ENCODE measurements around the gene MKRN1.
"Not testable (repeated sequence)": the region's sequence is repeated elsewhere in the genome, so short reads cannot be mapped to it uniquely, and the experiment has no call there.

Gene MKRN1

DNA sequence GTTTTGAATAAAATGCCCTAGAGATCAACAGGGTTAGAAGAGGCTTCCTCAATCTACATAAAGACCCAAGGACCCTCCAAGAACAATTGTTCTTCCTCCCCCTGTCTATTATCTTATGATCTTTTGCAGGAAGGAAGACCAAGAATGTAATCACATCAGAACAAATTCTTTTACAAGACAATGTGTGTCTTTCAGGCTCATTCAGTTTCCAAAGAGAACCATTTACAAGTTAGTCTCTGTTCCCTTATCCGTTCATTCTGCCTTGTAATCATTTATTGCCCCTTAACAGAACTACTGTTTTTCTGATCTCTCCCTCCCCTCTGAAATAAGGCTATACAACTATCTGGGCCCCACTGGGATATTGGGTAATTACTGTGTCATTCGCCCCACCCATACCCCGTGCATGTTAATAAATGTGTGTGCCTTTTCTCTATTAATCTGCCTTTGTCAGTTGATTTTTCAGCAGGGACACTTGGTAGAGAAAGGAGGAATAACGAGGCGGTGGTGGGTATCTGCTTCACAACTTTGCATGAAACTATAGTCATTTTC lies 5.7 kb upstream of the MKRN1 start:
- DNase-seq (ENCODE audit: low read depth), result no peak

- no peak for DNase-seq (ENCODE audit: low read depth)
These were observed 5.2 kb upstream of the MKRN1 start for GRCh38 chr7:140484479-140484878.

GRCh38 chr7:140479739-140480084 lies 407 bp upstream of the MKRN1 start:
- no peak for DNase-seq (ENCODE audit: low read depth)

DNA sequence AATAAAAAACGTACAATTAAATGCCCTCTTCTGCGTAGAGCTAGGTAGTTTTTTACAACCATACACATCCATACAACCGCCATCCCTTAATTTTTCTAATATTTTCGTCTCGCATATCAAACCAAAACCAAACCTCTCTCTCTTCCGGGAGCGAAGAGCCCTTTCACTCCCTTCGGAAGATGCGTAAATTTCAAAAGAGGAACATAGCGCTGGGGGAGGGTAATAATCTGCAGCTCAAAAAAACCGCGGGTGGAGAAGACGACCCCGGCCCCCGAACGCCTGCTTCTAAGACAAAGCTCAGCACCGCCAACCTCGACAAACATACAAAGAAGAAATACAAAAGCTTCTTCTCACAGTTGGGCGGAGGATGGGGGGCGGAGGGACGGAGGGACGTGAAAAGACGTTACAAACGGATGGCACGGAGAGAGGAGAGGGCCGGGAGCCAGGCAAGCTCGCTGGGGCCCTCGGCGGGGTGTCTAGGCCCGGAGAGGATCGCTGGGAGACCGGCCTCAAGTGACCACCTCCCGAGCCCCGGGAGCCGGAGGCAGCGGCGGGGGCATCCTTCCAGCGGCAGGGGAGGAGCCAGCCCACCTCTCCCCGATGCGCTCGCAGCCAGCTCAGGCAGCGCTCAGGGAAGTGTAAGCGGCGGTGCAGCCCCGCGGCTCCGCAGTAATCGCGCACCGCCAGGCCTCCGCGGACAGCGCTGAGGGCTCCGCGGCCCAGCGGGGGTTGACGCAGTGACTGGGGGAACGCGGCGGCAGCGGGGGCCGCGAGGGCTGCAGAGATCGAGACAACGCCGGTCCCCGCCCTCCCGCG lies 851 bp downstream of the MKRN1 start:
- peak; percentile 1 for DNase-seq (ENCODE audit: low read depth)

DNA sequence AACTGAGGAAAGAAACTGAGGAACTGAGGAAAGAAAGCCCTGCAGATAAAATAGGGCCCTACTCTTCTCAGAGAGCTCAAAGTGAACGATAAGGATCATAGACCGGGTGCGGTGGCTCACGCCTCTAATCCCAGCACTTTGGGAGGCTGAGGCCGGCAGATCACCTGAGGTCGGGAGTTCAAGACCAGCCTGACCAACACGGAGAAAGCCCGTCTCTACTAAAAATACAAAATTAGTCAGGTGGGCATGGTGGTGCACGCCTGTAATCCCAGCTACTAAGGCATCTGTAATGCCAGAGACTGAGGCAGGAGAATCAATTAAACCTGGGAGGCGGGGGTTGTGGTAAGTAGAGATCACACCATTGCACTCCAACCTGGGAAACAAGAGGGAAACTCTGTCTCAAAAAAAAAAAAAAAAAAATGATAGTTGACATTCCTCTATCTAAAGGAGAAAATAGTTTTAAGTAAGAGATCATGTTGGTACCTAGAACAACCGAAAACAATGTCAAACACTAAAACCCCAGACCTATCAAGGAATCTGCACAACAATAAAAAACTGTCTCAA lies 2.5 kb downstream of the MKRN1 start:
- no peak for DNase-seq (ENCODE audit: low read depth)

GRCh38 chr7:140475747-140476333 lies 3.5 kb downstream of the MKRN1 start:
- DNase-seq (ENCODE audit: low read depth), result no peak

DNA sequence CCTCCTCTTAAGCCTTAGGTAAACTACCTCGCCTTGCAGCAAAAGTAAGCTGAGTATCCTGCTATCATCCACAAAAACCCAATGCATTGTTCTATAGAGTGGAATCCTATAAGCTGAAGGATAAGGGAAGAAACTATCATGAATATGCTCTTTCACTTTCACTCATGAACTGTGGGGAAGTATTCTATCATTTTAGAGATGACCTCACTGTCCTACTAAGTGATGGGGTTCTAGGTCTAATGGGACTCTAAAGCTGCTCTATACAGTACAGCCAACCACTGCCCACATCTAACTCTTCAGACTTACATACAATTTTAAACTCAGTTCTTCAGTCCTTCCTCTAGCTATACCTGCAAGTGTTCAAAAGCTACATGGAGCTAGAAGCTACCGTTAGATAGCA lies 16.2 kb downstream of the MKRN1 start:
- DNase-seq (ENCODE audit: low read depth), result no peak

- no peak for DNase-seq (ENCODE audit: low read depth)
These were observed 20.4 kb downstream of the MKRN1 start for GRCh38 chr7:140458916-140459315.

GRCh38 chr7:140458201-140458600 lies 21.1 kb downstream of the MKRN1 start:
- DNase-seq (ENCODE audit: low read depth), result no peak

GRCh38 chr7:140456551-140457051 lies 22.7 kb downstream of the MKRN1 start:
- DNase-seq (ENCODE audit: low read depth), result no peak

GRCh38 chr7:140455743-140456142 lies 23.6 kb downstream of the MKRN1 start:
- no peak for DNase-seq (ENCODE audit: low read depth)

- DNase-seq (ENCODE audit: low read depth), result no peak
These were observed 24.7 kb downstream of the MKRN1 start for GRCh38 chr7:140454657-140455015.

GRCh38 chr7:140453785-140454656 lies 25.3 kb downstream of the MKRN1 start:
- DNase-seq (ENCODE audit: low read depth), result not testable (repeated sequence)

DNA sequence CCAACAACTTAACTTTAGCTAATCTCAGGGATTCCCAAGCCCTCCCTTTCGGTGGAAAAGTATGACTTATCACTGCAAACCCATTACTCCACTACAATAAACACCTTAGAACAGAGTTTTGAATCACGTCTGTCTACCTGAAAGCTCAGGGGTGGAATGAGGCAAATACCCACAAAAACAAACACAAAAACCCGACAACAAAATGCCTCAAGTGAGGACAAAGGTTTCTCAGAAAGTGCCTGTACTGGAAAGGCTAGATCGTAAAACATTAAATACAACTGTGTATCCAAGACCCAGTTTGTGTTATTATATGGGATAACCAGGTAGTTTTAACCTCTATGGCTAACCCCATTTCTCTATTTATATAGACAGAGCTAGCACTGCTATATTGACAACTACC lies 26.0 kb downstream of the MKRN1 start:
- DNase-seq (ENCODE audit: low read depth), result no peak

- no peak for DNase-seq (ENCODE audit: low read depth)
These were observed 27.6 kb downstream of the MKRN1 start for GRCh38 chr7:140451716-140452115.

GRCh38 chr7:140448781-140449480 lies 30.4 kb downstream of the MKRN1 start:
- no peak for DNase-seq (ENCODE audit: low read depth)

- no peak for DNase-seq (ENCODE audit: low read depth)
These were observed 31.5 kb downstream of the MKRN1 start for GRCh38 chr7:140447841-140448240.

DNA sequence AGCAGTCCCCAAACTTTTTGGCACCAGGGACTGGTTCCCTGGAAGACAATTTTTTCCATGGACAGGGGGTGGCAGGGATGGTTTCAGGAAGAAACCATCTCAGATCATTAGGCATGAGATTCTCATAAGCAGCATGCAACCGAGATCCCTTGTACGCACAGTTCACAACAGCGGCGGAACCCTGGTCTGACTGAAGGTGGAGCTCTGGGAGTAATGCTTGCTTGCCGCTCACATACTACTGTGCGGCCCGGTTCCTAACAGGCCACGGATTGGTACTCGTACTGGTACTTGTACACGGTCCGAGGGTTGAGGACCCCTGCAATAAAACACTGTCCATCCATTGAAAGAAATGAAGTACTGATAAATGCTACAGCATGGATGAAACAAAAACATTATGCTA lies 32.8 kb downstream of the MKRN1 start:
- no peak for DNase-seq (ENCODE audit: low read depth)

- no peak for DNase-seq (ENCODE audit: low read depth)
These were observed 37.8 kb downstream of the MKRN1 start for GRCh38 chr7:140441519-140441918.

DNA sequence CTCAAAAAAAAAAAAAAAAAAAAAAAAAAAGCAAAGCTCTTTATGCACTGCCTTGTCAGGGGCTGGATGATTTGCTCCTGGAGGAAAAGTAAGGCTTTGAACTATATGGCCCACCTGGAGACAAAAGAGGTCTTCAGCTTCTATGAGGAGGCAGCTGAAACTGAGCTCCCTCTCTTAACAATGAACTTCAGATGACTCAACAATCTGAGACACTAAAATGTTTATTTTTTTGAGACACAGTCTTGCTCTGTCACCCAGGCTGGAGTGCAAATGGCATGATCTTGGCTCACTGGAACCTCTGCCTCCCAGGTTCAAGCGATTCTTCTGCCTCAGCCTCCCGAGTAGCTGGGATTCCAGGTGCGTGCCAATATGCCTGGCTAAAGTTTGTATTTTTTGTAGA lies 38.7 kb downstream of the MKRN1 start:
- no peak for DNase-seq (ENCODE audit: low read depth)

GRCh38 chr7:140439359-140439758 lies 39.9 kb downstream of the MKRN1 start:
- no peak for DNase-seq (ENCODE audit: low read depth)

Measured in activated T-helper 9 cell treated with anti-CD3 and anti-CD28 coated beads, Interleukin-2, amount 50 U/mL, for 16 hours (primary cell).